Suprapubic skin (tissue), 4 donors: ENCODE results near the gene ZDHHC11.
"Not testable (repeated sequence)": the region's sequence is repeated elsewhere in the genome, so short reads cannot be mapped to it uniquely, and the experiment has no call there.

Source experiments
- CTCF ChIP-seq, 2 donors: fragments of 200-600 bp in 1 of 2; fragments of 450-650 bp in 1 of 2; sonication (generic) in 1 of 2; IDR thresholded peaks; one replicate each; pipeline ENCODE4 v1.5.1; 2016 to 2019; ENCODE audit warnings: antibody characterized with exemption in 2 of 2, mild to moderate bottlenecking in 1 of 2, moderate library complexity in 1 of 2
- EP300 ChIP-seq: sonication (generic); formaldehyde crosslinking; IDR thresholded peaks from one replicate; pipeline ENCODE4 v1.6.1; 2017; ENCODE audit warnings: antibody characterized with exemption
- POLR2A ChIP-seq, 2 donors: fragments of 450-650 bp; IDR thresholded peaks; one replicate each; pipeline ENCODE4 v1.6.1; 2017; ENCODE audit warnings: antibody characterized with exemption in 2 of 2, mild to moderate bottlenecking in 2 of 2, moderate library complexity in 2 of 2
- POLR2AphosphoS5 ChIP-seq, 3 donors: sonication (generic); formaldehyde crosslinking; IDR thresholded peaks; one replicate each; pipeline ENCODE4 v1.6.1; 2017; ENCODE audit warnings: antibody characterized with exemption in 3 of 3

GRCh38 chr5:774854-775505 lies 75.8 kb downstream of the ZDHHC11 start:
- not testable (repeated sequence) for TF ChIP-seq CTCF (IDR thresholded peaks at IDR 0.05); POLR2AphosphoS5 (IDR thresholded peaks at IDR 0.05); POLR2A (IDR thresholded peaks at IDR 0.05); EP300
